IPS-18c (cell line): ENCODE results near the gene MARCHF3.

Experiments used
- H3K4me3 ChIP-seq: 2 replicates; pipeline ENCODE4 v1.7.0; 2013; ENCODE audit warnings: low read depth, mild to moderate bottlenecking, low read length, moderate library complexity; ENCODE audit not compliant: insufficient read depth
- H3K9me3 ChIP-seq: one replicate; pipeline ENCODE4 v1.6.1; 2013; ENCODE audit warnings: mild to moderate bottlenecking, low read length, moderate library complexity; ENCODE audit not compliant: control insufficient read depth, insufficient read depth

Gene MARCHF3

DNA sequence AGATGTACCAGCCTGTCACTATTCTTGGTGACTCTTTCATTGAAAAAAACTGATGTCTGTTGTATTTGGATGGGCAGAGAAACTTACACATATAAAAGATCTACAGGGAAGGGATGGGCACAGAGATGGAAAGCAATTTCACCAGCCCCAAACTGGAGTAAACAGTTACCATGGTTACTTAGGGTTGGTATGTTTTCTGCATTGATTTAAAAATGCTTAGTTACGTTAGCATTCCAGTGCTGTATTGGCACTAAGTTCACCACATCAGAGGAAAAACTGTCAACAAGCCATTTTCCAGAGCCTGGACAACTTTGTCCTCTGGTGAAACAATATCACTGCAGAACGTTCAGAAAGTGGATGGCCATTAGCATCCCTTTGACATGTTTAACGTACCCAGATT is 28.0 kb downstream of the MARCHF3 start:
- Histone ChIP-seq H3K4me3 (no peak overlapping the region), H3K9me3 (no peaks in the 10 kb centered on the region)

DNA sequence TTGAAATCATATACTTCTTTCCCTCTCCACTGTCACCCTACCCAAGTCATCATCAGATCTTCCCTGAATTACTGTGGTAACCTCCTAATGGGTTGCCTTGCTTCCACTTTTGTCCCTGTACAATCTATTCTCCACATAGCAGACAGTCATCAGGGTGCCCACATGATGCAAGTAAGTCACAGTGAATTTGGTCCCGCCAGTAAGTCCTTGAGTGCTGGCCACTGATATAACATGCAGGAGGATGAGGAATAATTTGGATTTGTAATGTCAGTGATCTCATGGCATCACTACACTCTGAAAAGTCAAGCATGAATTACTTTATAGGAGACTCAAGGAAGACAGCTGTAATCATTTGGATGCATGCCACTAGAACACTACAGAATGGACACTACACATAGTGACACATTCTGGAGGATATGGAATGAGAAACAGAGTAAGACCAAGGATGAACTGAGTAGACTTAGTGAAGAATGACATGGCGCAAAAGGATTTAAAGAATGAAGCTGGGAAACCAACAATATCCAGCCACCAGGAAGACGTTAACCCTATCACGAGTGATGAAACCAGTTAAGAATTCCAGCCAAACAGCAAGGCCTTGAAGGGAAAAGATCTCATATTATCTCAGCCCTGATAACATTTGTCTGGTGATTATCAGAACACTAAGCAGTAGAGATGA is 28.6 kb downstream of the MARCHF3 start:
- Histone ChIP-seq H3K4me3 (no peak overlapping the region), H3K9me3 (no peaks in the 10 kb centered on the region)

DNA sequence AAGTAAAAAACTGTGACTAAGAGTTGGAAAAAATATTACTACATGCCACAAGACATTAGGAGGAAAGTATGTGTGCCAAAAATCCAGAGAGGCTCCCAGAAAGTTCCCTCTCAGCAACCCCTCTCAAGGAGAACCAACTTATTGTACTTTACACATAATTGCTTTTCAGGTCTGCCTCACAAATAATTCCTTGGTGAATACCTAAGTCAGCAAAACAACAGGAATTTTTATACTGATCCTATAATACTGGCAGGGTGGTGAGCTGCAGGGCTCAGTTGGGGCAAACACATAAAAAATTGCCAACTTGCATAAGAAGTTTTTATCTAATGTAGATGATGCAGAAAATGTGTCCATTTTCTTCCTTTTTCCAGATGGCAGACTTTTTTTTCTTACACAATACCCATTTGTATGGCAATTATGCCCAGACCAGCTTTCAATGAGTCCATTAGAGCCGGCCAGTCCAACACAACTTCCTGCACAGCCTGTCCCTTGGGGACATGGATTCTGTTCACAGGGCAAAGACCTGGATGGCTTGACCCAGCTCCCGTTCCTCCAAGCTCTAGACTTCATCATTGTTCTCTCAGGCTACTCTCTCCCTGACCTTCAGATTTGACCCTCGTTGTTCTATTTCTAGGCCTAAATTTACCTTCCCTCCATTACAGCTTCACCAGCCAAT is 31.3 kb downstream of the MARCHF3 start:
- H3K4me3 ChIP-seq, result no peak overlapping the region
- no peaks in the 10 kb centered on the region for H3K9me3 ChIP-seq

DNA sequence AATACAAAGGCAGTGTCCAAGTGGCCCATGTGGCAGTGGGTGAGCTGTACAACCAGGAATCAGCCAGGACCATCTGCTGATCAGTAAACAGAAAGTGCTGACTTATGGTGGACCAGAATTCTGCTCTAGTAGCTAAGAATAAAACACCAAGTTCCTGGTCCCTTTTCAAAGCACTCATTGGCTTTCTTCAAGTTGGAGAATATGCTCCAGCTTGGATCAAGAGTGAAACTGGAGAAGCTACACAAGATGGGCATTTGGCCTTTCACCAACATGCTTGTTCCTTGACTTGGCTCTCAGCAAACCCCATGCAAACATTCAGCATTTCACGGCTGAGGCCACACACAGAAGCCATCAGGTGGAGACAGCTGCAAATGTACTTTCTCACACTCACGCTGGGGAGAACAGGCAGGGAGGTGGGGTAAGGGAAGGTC is 32.1 kb downstream of the MARCHF3 start:
- Histone ChIP-seq H3K4me3 (no peak overlapping the region), H3K9me3 (no peaks in the 10 kb centered on the region)

DNA sequence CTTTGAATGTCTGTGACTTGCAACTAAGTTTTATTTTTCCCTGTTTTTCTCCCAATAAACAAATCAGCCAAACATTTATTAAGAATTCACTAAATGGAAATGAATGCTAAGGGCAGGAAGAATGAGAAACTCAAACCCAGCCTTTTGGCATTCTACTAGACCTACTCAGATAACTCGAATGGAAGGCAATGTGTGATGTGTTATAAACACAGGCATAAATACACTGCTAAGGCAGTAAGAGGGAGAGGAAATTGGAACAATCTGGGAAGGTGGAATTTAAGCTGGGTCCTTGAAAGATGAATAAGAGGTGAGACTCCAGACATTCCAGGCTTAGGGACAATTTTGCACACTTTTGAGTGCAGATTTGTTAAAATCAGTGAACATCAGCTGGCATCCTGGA is 34.7 kb downstream of the MARCHF3 start:
- H3K9me3 ChIP-seq, result no peaks in the 10 kb centered on the region
- H3K4me3 ChIP-seq, result no peak overlapping the region

DNA sequence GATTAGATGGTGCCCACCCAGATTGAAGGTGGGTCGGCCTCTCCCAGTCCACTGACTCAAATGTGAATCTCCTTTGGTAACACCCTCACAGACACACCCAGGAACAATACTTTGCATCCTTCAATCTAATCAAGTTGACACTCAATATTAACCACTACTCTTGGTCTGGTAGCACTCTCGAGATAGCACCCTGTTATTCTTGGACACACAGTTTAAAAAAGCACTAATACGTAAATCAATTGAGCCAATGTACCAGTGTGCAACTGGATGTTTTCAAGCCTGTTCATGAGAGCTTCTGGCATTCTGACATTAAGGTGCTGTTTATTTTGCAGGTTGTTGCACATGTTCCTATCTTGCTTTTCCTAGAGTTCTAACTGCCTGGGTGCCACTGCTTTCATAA is 35.3 kb downstream of the MARCHF3 start:
- no peaks in the 10 kb centered on the region for H3K9me3 ChIP-seq

DNA sequence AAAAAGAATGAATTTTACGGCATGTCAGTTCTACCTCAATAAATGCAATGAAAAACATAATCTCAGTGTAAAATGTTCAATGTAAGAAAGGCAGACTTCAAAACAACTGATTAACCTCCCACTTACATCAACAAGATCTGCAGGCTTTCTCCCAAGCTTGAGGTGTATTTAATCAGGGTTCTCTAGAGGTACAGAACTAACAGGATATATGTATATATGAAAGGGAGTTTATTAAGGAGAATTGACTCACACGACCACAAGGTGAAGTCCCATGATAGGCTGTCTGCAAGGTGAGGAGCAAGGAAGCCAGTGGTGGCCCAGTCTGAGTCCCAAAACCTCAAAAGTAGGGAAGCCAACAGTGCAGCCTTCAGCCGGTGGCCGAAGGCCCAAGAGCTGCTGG is 35.9 kb downstream of the MARCHF3 start:
- Histone ChIP-seq H3K9me3 (no peaks in the 10 kb centered on the region), H3K4me3 (no peak overlapping the region)

More for the DNA sequence above, 35.3 kb downstream of the MARCHF3 start:
- H3K4me3 ChIP-seq, result no peak overlapping the region

DNA sequence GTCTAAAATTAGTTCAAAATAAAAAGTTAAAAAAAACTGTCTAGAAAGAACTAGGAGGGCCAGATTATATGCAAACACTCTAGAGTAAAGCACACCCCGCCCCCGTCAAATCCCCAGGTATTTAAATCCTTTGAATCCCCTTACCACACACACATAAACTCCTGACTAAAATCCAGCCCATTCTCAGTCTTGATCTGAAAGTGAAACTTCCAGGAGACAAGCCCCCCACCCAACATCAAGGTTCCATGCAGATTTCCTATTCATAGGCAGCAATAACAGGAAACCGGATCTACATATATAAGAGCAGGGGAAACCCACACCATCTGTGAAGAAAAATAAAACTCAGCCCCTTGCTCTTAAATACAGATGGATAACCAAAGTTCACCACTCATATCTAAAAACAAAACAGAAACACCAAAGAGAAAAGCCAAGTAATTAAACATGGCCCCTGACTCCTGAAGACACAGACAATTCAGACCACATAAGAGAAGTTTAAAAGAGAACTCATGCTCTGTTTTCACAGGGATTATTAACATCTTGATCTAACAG is 42.3 kb downstream of the MARCHF3 start:
- H3K9me3 ChIP-seq, result no peaks in the 10 kb centered on the region
- no peak overlapping the region for H3K4me3 ChIP-seq

DNA sequence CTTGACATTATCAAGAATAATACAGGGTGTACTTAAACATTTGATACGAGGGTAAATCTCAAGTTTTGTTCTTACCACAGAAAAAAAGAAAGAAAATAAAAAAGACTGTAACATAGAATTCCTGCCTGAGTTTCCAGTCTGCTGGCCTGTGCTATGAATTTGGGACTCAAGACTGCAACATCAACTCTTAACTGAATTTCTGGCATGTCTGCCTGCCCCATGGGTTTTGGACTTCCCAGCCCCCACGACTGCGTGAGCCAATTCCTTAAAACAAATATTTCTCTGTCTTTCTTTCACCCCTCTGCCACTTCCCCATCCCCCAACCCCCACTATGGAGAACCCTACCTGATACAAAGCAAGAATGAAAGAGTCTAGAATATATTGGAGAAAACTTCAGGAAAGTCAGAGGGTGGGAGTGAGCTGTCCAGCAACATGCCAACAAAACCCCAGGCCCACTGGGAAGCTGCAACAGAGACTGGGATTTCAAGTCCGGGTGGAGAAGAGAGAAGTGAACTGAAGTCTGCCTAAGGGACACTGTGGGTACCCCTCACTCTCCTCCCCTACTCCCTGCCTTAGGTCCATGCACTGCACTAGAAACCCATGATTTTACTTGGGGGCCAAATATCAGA is 43.0 kb downstream of the MARCHF3 start:
- H3K4me3 ChIP-seq, result no peak overlapping the region
- H3K9me3 ChIP-seq, result no peaks in the 10 kb centered on the region

DNA sequence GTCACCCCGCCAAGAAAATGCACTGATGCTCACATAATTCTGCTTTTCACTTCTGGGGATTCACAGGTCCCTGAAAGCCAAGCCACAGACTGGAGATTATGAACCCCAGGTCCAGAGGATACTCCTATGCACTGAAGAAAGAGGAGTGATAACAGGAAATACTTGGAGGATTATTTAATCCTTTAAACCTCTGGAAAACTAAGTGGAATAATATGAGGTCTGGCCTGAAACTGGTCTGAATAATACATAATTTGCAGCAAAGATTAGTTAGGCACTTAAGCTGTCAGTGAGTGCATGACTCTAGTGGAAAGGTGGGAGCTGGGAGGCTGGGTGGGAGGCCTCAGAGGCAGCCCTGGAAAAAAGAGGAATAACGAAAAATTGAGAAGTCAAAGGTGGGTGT is 45.7 kb downstream of the MARCHF3 start:
- Histone ChIP-seq H3K4me3 (no peak overlapping the region), H3K9me3 (no peaks in the 10 kb centered on the region)

DNA sequence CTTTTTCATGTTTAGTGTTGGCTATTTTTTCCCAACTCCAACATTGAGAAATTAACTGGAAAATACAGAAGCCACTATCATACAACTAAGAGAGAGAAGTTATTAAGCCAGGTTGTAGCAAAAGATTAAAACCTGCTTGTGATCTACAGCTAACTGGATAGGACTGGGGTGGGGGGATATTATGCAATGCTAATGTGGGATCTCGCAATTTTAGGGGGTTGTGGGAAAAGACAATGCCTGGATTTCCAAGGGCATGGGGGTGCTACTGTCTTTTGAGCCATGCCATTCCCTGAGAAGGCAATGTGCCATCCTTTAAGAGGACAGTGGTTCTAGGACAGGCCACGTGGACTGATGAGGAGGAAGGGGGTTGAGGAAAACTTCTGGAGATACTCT is 46.5 kb downstream of the MARCHF3 start:
- Histone ChIP-seq H3K9me3 (no peaks in the 10 kb centered on the region), H3K4me3 (no peak overlapping the region)

DNA sequence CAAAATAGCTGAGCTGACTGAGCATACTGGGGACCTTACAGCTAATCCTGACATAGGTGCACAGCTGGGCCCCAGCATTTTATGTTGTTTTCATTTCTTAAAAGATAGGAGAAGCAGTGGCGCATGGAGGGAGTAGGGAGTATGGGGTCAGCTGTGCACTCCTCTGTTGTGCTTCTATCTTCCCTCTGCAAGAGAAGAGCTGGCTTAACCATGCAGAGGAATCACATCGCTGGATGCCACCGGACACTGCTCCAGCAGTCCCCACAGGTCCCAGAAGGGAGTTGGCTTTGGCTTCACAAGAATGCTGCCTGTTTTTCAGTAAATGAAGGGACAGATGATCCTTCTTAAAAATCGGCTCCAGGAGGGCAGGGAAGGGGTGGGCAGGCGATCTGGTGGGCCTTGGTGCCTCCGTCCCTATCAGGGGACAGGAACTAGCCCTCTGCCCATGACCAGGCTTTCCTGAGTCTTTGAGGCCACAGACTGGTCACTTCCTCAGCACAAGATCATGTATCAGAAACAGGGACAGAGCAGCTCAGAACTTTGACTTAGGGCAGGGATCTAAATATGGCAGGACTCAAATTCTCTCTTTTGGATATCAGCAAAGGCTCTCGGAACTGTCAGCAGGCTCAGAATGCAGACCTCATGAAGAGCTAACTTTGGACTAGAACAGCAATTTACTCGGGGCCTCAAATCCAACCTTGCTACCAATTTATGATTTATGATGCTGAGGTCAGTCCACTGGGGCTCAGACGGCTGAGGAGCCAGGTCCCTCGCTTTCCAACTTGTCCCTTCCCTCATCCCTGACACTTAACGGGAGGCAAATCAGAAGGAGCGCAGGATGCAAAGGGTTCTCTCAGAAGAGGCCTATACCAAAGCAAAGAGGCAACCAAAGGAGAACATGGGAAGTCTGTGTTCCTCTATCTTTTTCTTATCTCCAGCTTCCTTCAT is 47.2 kb downstream of the MARCHF3 start:
- no peaks in the 10 kb centered on the region for H3K9me3 ChIP-seq
- H3K4me3 ChIP-seq, result no peak overlapping the region

DNA sequence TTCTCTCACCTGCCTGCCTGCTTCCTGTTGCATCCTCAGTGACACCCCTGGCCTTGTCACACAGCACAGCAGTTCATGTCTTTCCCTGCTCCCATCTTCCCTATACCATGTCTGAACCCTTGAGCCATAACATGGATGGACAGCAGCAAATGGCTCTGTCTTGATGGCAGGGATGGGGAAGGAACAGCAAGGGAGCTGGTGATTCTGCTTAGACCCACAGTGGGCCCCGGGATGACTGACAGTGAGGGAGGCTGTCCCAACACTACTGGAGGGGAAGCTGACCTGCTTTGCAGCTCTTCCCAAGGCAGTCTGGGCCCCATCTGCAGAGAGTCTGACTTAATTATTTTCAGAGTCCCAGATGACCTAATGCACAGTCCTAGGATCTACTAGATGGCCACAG is 48.2 kb downstream of the MARCHF3 start:
- Histone ChIP-seq H3K9me3 (no peaks in the 10 kb centered on the region), H3K4me3 (no peak overlapping the region)

DNA sequence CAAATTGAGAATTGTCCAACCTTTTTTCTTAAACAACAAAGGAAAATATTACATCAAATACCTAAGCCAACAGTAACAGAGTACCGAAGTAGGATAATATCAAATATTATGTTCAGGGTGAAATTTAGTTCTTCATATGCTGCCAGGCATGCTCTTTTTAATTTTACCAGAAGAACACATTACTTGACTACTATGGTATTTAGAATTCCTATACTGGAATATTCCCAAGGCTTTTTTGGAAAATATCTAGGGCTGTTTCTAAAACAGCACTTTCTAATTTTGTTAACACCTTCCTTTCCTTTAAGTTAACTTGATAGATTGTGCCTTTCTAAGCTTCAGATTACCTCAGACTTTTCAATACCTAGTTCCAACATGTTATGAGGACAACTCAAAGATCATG is 48.7 kb downstream of the MARCHF3 start:
- Histone ChIP-seq H3K4me3 (no peak overlapping the region), H3K9me3 (no peaks in the 10 kb centered on the region)

DNA sequence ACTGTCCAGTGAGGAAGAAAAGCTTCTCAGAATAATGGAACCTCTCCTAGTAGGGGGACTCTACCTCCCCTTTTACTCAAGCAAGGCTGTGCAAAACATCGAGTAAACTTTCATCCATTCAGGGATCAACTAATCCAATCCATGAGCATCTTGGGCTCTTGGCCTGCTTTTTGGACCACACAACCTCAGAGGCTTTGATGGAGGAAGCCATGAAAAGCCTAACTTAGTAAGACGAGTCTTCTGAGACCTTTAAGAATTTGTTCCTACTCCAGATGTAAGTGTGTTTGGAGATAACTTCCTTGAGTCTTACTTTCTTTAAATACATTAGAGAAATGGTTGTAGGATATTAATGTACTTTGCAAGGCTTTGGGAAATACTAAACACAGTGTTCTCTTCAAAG is 49.1 kb downstream of the MARCHF3 start:
- Histone ChIP-seq H3K9me3 (no peaks in the 10 kb centered on the region), H3K4me3 (no peak overlapping the region)

DNA sequence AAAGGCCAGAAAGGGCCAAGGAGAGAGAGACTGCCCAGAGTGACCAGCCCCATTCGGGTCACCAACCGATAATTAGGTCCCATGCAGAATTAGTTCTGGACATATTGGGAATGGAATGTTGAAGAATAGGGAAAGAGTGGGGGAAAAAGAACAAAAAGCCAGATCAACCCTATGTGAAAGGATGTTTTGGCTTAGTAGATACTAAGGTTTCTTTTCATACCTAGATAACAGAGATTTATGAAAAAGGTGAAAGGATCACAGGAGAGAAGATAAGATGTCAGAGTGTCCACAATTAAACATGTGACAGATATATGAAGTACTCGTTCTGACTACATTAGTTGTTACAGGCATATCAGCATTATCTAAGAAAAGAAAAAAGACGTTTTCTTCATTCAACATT is 52.1 kb downstream of the MARCHF3 start:
- no peak overlapping the region for H3K4me3 ChIP-seq
- H3K9me3 ChIP-seq, result no peaks in the 10 kb centered on the region

DNA sequence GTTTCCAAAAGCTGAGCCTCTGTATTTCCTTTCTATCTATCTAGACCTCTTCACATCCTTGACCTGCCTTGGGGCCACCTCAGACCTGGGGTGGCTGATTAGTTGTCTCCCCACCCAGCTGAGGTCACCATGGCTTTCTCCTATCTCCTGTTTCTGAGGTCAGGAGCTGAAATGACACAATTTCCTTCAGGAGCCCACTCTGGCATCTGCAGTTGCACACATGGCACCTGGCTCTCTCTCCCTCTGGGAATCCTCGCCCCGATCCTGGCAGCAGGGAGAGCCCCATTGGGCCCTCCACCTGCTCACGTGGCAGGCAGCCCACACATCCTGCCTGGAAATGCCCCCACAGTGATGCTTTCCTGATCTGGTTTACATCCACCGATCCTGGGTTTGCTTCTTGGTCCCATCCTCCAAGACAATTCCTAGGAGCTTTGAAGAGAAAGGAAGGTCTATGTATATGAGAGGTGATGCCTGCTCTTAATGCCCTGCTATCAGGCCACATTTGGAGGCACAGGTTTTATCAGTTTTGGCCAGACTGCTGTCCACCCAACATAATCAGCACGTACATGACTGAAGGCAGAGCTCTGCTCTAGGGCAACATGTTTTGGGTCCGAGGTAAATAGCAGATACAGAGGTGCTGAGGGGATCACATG is 53.7 kb downstream of the MARCHF3 start:
- H3K4me3 ChIP-seq, result no peak overlapping the region
- H3K9me3 ChIP-seq, result no peaks in the 10 kb centered on the region
